ENCODE data around the gene KHSRP. TPM values are rescaled to one million over a fixed set of nuclear protein-coding genes. Genes with fewer than 3 reads are reported as not detected.

The KHSRP gene
- total RNA-seq, 1 experiment from 2014 or later = 94.5 TPM

- Histone ChIP-seq H3K9me3 (ENCODE audit: low read length) (no peaks in the 10 kb centered on the region), H3K4me1 (ENCODE audit: low read length) (peaks cover 9% of the 10 kb centered on the region), H4K20me1 (ENCODE audit: insufficient read depth, low read depth, low read length) (no peaks in the 10 kb centered on the region), H3K9me2 (replicated peaks; ENCODE audit: insufficient read depth, low read length) (no peaks in the 10 kb centered on the region), H3K27me3 (ENCODE audit: low read length) (no peaks in the 10 kb centered on the region), H3K9ac (ENCODE audit: low read length) (peak overlapping the region; percentile 95), H3K79me2 (ENCODE audit: low read length) (peaks cover 5% of the 10 kb centered on the region; the same call in 1 of the 2 replicates), H3K4me3 (ENCODE audit: low read length) (peak overlapping the region; percentile 91), H3K27ac (ENCODE audit: low read length) (peak overlapping the region; percentile 89), H2AFZ (ENCODE audit: low read length) (peak overlapping the region; percentile 92), H3K36me3 (ENCODE audit: insufficient read depth, low read length) (no peaks in the 10 kb centered on the region; the same call in 1 of the 2 replicates), H3K4me2 (ENCODE audit: low read depth, low read length, poor library complexity, severe bottlenecking) (peak overlapping the region; percentile 83)
- DNase-seq = peak; percentile 99
Observed at GRCh38 chr19:6373096-6373812, 51.4 kb downstream of the KHSRP start.

- H3K27me3 ChIP-seq (ENCODE audit: low read length) = no peaks in the 10 kb centered on the region
- H3K9me3 ChIP-seq (ENCODE audit: low read length) = no peaks in the 10 kb centered on the region
- peaks cover 5% of the 10 kb centered on the region; the same call in 1 of the 2 replicates for H3K79me2 ChIP-seq (ENCODE audit: low read length)
- peak within 1 kb of the TSS; percentile 89 for H3K27ac ChIP-seq (ENCODE audit: low read length)
- H3K4me3 ChIP-seq (ENCODE audit: low read length) = peak within 1 kb of the TSS; percentile 91
- peaks cover 5% of the 10 kb centered on the region; the same call in 1 of the 2 replicates for H3K36me3 ChIP-seq (ENCODE audit: insufficient read depth, low read length)
- DNase-seq = peak; percentile 100
- peak within 1 kb of the TSS; percentile 95 for H3K9ac ChIP-seq (ENCODE audit: low read length)
- peak within 1 kb of the TSS; percentile 83 for H3K4me2 ChIP-seq (ENCODE audit: low read depth, low read length, poor library complexity, severe bottlenecking)
- H3K9me2 ChIP-seq (replicated peaks; ENCODE audit: insufficient read depth, low read length) = no peaks in the 10 kb centered on the region
- peaks cover 9% of the 10 kb centered on the region for H3K4me1 ChIP-seq (ENCODE audit: low read length)
- H4K20me1 ChIP-seq (ENCODE audit: insufficient read depth, low read depth, low read length) = no peaks in the 10 kb centered on the region
- H2AFZ ChIP-seq (ENCODE audit: low read length) = peak within 1 kb of the TSS; percentile 92
Observed at GRCh38 chr19:6372594-6373095, 52.0 kb downstream of the KHSRP start, which contains the start of gene ALKBH7. Gene ALKBH7 (plus strand): TSS chr19:6372794. CDS start chr19:6372821, 27 bp downstream.

- Histone ChIP-seq H3K4me2 (ENCODE audit: low read depth, low read length, poor library complexity, severe bottlenecking) (no peak overlapping the region), H3K4me3 (ENCODE audit: low read length) (no peak overlapping the region), H2AFZ (ENCODE audit: low read length) (no peak overlapping the region), H4K20me1 (ENCODE audit: insufficient read depth, low read depth, low read length) (no peaks in the 10 kb centered on the region), H3K27me3 (ENCODE audit: low read length) (no peaks in the 10 kb centered on the region), H3K36me3 (ENCODE audit: insufficient read depth, low read length) (peaks cover 17% of the 10 kb centered on the region), H3K4me1 (ENCODE audit: low read length) (peaks cover 7% of the 10 kb centered on the region), H3K9ac (ENCODE audit: low read length) (no peak overlapping the region), H3K9me2 (replicated peaks; ENCODE audit: insufficient read depth, low read length) (no peaks in the 10 kb centered on the region), H3K79me2 (ENCODE audit: low read length) (peaks cover 21% of the 10 kb centered on the region), H3K27ac (ENCODE audit: low read length) (no peak overlapping the region), H3K9me3 (ENCODE audit: low read length) (no peaks in the 10 kb centered on the region)
- DNase-seq = no peak
Observed at GRCh38 chr19:6364353-6364752, 60.3 kb downstream of the KHSRP start.

Small RNA genes lying within 50 kb of the gene (small RNA-seq; reads per million reads assigned to genes)
- not detected for gene MIR6790
- gene MIR6885 = not detected

Other genes with a start within 250 kb of the KHSRP start
- gene MLLT1, start 144.8 kb downstream of the KHSRP start, total RNA-seq (2014; rRNA removed; shearing (Covaris generic); ENCODE audit: low replicate concordance) = 9.3 and 19.5 TPM in 2 replicates
- not detected in 2 replicates for gene ACER1, start 91.2 kb downstream of the KHSRP start, total RNA-seq (2014; rRNA removed; shearing (Covaris generic); ENCODE audit: low replicate concordance)
- gene CLPP, start 63.3 kb downstream of the KHSRP start, total RNA-seq (2014; rRNA removed; shearing (Covaris generic); ENCODE audit: low replicate concordance) = 52.1 and 128 TPM in 2 replicates
- 94.7 and 95.7 TPM in 2 replicates for gene ALKBH7, start 52.0 kb downstream of the KHSRP start, total RNA-seq (2014; rRNA removed; shearing (Covaris generic); ENCODE audit: low replicate concordance)
- 0.76 and 1.0 TPM in 2 replicates for gene PSPN, start 48.9 kb downstream of the KHSRP start, total RNA-seq (2014; rRNA removed; shearing (Covaris generic); ENCODE audit: low replicate concordance)
- 18.2 and 35.4 TPM in 2 replicates for gene GTF2F1, start 31.6 kb downstream of the KHSRP start, total RNA-seq (2014; rRNA removed; shearing (Covaris generic); ENCODE audit: low replicate concordance)
- 1.4 TPM in 1 of 2 replicates, not detected in the other for gene SLC25A41, start 9.0 kb upstream of the KHSRP start, total RNA-seq (2014; rRNA removed; shearing (Covaris generic); ENCODE audit: low replicate concordance)
- 32.1 and 44.7 TPM in 2 replicates for gene SLC25A23, start 35.0 kb upstream of the KHSRP start, total RNA-seq (2014; rRNA removed; shearing (Covaris generic); ENCODE audit: low replicate concordance)
- gene CRB3, start 39.5 kb upstream of the KHSRP start, total RNA-seq (2014; rRNA removed; shearing (Covaris generic); ENCODE audit: low replicate concordance) = 0.34 TPM in 1 of 2 replicates, not detected in the other
- gene DENND1C, start 57.0 kb upstream of the KHSRP start, total RNA-seq (2014; rRNA removed; shearing (Covaris generic); ENCODE audit: low replicate concordance) = 19.2 and 32.0 TPM in 2 replicates
- 0.45 and 0.83 TPM in 2 replicates for gene TUBB4A, start 77.5 kb upstream of the KHSRP start, total RNA-seq (2014; rRNA removed; shearing (Covaris generic); ENCODE audit: low replicate concordance)
- gene TNFSF9, start 106.2 kb upstream of the KHSRP start, total RNA-seq (2014; rRNA removed; shearing (Covaris generic); ENCODE audit: low replicate concordance) = 10.3 and 14.5 TPM in 2 replicates
- gene CD70, start 166.3 kb upstream of the KHSRP start, total RNA-seq (2014; rRNA removed; shearing (Covaris generic); ENCODE audit: low replicate concordance) = 10.4 and 12.6 TPM in 2 replicates
- gene TNFSF14, start 245.3 kb upstream of the KHSRP start, total RNA-seq (2014; rRNA removed; shearing (Covaris generic); ENCODE audit: low replicate concordance) = 1.8 TPM in 1 of 2 replicates, not detected in the other

Data from Karpas-422 (cell line).